Measurements from ENCODE around the gene TIGAR. TPM values are rescaled to one million over a fixed set of nuclear protein-coding genes. Genes with fewer than 3 reads are reported as not detected.

The TIGAR gene
- total RNA-seq, 1 experiment from 2014 or later = 27.5 TPM

- H3K79me2 ChIP-seq (ENCODE audit: insufficient read depth, low read length) = peaks cover 2% of the 10 kb centered on the region; the same call in 1 of the 2 replicates
- H3K4ac ChIP-seq (ENCODE audit: low read depth, low read length) = no peak overlapping the region
- Mint-ChIP-seq H3K9me3 (peaks cover 3 to 6% of the 10 kb centered on the region in 2 experiments; a peak in 2 of 5 replicates), H3K27me3 (ENCODE audit: low read depth) (no peaks in the 10 kb centered on the region), H3K4me1 (no peaks in the 10 kb centered on the region; a peak in 1 of 4 replicates), H3K27ac (no peak overlapping the region), H3K4me3 (no peak overlapping the region), H3K36me3 (ENCODE audit: insufficient read depth in 1 of 3, low read depth in 3 of 3) (peaks cover 35 to 57% (median 46%) of the 10 kb centered on the region in 3 experiments)
- H2BK120ac ChIP-seq (ENCODE audit: low read depth, low read length, poor library complexity, severe bottlenecking) = no peak overlapping the region
- no peak overlapping the region for H3K9ac ChIP-seq (ENCODE audit: extremely low read depth, insufficient read length, low read length)
- no peaks in the 10 kb centered on the region for H3K4me1 ChIP-seq (ENCODE audit: insufficient read depth, low read length)
- H2BK5ac ChIP-seq (ENCODE audit: insufficient read length, low read length) = no peak overlapping the region
- H2BK15ac ChIP-seq (ENCODE audit: low read depth, low read length) = no peak overlapping the region
- DNase-seq = no peak
- no peaks in the 10 kb centered on the region for H4K20me1 ChIP-seq (ENCODE audit: control insufficient read depth, insufficient read depth, insufficient read length)
- TF ChIP-seq, protein P1, sequence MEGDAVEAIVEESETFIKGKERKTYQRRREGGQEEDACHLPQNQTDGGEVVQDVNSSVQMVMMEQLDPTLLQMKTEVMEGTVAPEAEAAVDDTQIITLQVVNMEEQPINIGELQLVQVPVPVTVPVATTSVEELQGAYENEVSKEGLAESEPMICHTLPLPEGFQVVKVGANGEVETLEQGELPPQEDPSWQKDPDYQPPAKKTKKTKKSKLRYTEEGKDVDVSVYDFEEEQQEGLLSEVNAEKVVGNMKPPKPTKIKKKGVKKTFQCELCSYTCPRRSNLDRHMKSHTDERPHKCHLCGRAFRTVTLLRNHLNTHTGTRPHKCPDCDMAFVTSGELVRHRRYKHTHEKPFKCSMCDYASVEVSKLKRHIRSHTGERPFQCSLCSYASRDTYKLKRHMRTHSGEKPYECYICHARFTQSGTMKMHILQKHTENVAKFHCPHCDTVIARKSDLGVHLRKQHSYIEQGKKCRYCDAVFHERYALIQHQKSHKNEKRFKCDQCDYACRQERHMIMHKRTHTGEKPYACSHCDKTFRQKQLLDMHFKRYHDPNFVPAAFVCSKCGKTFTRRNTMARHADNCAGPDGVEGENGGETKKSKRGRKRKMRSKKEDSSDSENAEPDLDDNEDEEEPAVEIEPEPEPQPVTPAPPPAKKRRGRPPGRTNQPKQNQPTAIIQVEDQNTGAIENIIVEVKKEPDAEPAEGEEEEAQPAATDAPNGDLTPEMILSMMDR (conservative IDR thresholded peaks at IDR 0.05) = no peak
- no peak overlapping the region for H3K27ac ChIP-seq (ENCODE audit: insufficient read length, low read depth, low read length)
- no peaks in the 10 kb centered on the region for H3K27me3 ChIP-seq (ENCODE audit: insufficient read depth, low read length)
- no peak overlapping the region for H3K18ac ChIP-seq (ENCODE audit: insufficient read length, low read depth, low read length)
- H3K23ac ChIP-seq (ENCODE audit: insufficient read length, low read depth, low read length) = no peak overlapping the region
- no peak overlapping the region for H3K14ac ChIP-seq (ENCODE audit: insufficient read depth, low read length)
- H3K23me2 ChIP-seq (ENCODE audit: insufficient read length, low read depth, low read length, poor library complexity, severe bottlenecking) = no peaks in the 10 kb centered on the region
- H2BK12ac ChIP-seq (ENCODE audit: insufficient read length, low read depth, low read length) = no peak overlapping the region
- H2BK20ac ChIP-seq (ENCODE audit: low read depth, low read length, poor library complexity, severe bottlenecking) = no peak overlapping the region
- H3T11ph ChIP-seq (ENCODE audit: low read length) = no peak overlapping the region
- no CpG with 5 or more reads among the region's 4 CpGs for WGBS (ENCODE audit: extremely low coverage, insufficient read length, low lambda C conversion rate)
- H3K4me2 ChIP-seq (ENCODE audit: insufficient read depth, insufficient read length, low read length) = no peak overlapping the region
- H4K8ac ChIP-seq (replicated peaks; ENCODE audit: insufficient read length, low read depth, low read length) = no peak overlapping the region
- H3K79me1 ChIP-seq (ENCODE audit: insufficient read depth, low read depth, low read length, poor library complexity, severe bottlenecking) = no peaks in the 10 kb centered on the region
- no peak overlapping the region for H4K5ac ChIP-seq (ENCODE audit: insufficient read length, low read depth, low read length)
- no peak overlapping the region for H4K91ac ChIP-seq (ENCODE audit: insufficient read length, low read depth, low read length)
- no peak overlapping the region for H2AFZ ChIP-seq (ENCODE audit: low read length)
- H3K56ac ChIP-seq (ENCODE audit: insufficient read length, low read depth, low read length) = no peak overlapping the region
- no peaks in the 10 kb centered on the region for H3K9me3 ChIP-seq (ENCODE audit: control insufficient read depth, low read depth, low read length)
- no peak overlapping the region for H2AK5ac ChIP-seq (ENCODE audit: insufficient read length, low read length)
Observed at GRCh38 chr12:4331842-4332241, 10.8 kb downstream of the TIGAR start.
